Kidney tubule cell (primary cell): ENCODE data around the gene ITPR3.
"Not testable (repeated sequence)": the region's sequence is repeated elsewhere in the genome, so short reads cannot be mapped to it uniquely, and the experiment has no call there.

ENCODE experiments used
- DNase-seq: peaks from one replicate; pipeline ENCODE4 v3.0.0-alpha.2; 2018; ENCODE audit warnings: low spot score

The ITPR3 gene

DNA sequence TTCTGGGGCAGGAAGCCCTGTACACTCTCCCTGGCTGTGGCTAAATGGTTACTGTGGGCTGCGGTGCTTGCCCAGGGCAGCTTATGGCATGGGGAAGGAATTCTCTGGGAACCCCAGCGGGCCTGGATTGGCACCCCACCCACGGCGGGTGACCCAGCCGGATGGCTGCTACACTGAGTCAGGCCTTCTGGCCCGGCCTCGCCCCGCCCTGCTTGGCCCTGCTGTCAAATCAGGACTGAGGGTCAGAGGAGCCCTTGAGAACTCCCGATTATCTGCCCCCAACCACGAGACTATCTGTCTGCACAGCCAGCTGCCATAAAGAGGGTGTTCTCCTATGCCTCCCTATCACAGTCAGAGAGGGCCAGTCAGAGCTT, 7.3 kb upstream of the ITPR3 start:
- DNase-seq = peak; percentile 78

DNA sequence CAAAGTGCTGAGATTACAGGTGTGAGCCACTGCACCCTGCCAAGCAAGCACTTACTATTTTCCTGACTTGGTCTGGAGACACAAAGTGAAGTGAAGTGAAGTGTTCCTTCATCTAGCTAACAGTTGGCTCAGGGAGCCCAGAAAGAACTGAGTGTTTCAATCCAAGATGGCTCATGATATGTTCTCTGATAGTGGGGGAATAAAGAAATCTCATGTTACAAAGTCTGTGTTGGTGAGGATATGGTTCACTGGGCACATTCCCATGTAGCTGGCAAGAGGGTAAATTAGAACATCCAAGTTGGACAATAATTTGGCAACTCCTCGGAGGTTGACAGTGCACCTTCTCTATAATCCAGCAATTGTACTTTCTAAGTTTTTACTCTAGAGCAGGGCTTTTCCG, 5.0 kb upstream of the ITPR3 start:
- DNase-seq = no peak

DNA sequence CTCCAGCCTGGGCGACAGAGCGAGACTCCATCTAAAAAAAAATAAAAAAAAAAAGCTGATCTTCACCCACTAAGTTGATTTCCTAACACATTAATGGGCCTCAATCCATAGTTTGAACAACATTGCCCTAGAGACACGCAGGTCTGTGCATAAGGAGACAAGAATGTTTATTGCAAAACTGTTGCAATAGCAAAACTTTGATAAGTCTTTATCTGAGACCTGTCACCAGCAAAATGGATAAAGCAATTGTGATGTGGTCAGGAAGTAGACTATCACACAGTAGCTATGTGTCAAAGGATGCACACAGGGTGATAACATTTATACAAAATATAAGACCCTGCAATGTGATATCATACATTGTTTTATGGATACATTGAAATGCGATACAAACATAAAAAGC, 4.2 kb upstream of the ITPR3 start:
- DNase-seq = no peak

DNA sequence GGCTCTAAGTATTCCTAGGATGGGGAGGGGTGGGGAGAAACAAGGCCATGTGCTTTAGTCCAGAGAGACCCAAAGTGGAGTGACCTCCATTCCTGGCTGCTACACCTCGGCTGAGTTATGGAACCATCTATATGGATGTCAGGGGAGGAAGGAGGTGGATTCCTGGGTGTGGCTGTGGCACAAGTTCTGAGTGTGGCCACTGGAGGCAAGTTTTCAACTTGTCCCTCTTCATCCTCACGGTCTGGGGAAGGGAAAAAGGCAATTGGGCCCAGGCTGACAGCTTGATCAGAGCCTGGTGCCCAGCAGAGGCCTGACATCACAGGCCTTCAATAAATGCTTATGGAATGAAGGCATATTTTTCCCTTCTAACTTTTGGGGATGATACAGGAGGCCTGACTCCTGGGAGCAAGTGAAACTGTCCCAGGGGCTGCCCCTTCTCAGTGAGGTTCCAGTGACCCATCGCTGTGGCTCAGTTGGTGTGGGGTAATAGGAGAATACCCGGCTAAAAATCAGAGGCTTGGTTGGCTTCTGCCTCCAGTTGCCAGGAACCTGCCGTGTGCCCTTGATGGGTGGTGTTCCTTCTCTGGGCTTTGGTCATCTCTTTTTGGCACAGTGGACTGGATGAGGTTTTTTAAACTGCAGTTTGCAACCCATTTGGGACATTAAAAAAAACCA, 1.8 kb upstream of the ITPR3 start:
- DNase-seq = no peak

DNA sequence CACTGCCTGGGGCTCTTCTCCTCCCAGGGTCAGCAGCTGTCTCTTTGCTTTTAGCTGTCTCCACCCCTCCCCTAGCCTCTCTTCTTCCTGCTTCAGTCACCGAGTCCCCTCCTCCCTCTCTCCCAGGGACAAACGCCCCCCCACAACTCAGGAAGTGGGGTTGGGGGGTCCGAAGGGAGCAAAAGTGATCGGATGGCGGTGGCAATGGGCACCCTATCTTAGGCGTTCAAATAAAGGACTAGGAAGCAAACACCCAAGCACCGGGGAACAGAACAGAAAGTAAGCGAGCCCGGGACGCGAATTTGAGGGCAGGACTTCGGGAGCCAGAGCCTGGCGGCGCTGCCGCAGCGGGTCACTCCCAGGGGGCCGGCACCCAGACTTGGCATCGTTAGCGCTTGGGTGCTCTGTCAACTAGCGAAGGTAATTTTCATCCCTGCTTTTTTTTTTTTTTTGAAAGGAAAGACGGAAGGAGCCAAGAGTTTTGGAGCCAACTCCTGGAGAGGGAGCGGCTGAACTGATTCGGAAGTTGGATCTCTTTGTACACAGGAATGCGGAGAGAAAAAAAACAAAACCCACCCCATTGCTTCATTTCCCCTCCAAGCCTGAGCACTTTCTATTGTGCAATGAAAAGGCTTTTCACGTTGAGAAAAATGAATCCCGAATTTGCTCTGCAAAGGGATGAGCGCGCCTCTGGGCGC, 815 bp upstream of the ITPR3 start:
- DNase-seq = peak; percentile 65

DNA sequence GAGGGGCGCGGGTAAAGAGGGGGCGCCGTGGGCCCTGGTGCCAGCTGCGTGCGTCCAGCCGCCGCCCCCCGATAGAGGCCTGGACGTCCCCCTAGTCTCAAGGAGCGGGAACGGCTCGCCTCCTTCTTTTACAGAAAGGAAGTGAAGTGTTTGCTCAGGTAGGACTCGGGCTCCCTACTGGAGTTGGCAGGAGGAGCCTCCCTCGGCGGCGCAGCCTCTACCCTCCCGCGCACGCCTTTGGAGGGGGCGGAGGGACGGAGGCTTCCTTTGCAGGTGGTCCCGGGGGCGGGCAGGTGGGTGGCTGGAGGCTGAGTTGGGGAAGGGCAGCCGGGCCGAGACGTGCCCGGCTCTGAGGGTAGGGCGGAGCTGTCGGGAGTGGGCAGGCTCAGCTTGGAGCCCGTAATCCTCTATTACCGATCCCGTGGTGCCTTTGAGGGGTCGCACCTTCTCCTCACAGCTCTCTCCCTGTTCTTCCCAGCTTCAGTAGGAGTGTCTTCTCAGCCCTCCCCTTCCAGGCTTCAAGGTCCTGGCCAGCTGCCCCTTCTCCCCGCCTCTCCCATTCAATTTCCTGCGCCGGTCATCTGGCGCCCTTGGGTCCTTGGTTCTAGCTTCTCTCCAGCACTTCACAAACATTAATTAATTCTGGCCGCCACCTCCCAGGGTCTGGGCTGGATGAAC, 728 bp downstream of the ITPR3 start:
- peak; percentile 62 for DNase-seq

DNA sequence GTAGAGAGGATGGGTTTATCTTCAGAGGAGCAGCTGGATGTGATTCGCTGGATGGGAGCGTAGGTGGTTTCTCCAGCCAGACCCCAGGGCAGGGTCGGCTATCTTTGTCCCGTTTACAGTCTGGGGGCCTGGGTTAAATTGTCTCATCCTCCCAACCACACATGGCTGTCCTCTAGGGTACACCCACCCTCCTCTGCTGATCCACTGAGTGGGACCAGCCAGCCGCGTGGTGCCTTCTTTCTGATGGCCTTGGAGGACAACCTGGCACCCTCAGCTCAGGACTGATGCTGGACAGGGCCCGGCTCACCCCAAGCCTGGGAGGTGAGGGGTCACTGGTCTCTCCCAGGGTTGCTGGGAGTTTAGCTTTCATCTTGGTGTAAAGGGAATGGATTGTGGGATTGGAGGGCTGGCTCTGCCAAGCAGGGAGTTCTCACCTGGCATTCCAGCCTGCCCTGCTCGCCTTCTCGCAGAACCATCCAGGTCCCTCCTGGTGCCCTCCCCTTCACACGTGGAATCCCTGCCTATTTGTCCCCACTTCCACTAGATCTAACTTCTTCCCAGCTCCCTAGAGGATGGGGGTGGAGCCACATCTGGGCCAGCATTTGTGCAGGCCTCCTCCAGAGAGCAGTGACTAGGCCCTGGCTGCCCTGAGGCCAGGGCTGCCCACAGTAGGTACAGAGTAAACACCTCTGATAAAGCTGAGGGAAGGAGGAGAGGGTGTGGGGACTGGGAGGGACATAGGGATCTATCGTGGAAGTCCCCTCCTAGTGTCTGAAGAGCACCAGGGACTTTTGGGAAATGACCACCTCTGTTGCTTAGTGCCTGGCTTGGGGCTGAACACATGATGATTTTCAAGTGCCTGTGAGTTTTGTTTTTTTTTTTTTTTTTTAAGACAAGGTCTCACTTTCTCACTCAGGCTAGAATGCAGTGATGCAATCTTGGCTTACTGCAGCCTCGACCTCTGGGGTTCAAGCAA, 1.6 kb downstream of the ITPR3 start:
- DNase-seq = peak; percentile 56

DNA sequence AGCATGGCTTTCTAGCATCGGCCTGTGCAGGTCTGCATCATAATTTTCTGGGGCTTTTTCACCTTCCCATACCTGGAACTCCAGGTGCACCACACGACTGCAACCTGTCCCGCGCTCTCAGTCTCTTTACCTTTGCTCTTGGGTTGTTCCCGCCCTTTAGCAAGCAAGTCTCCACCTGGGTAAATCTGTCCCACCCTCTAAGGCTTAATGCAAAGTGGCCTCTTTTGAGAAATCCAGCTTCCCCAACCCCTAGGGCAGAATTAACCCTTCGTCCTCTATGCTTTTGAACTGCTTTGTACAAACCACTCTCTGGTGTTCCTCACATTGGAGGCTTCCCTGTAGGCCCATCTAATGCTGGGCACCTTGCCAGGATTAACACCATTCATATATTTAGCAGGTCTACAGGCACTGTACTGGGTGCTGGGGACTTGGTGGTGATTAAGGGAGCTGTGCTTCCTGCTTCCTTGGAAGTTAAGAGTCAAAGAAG, 2.8 kb downstream of the ITPR3 start:
- DNase-seq = peak; percentile 70

DNA sequence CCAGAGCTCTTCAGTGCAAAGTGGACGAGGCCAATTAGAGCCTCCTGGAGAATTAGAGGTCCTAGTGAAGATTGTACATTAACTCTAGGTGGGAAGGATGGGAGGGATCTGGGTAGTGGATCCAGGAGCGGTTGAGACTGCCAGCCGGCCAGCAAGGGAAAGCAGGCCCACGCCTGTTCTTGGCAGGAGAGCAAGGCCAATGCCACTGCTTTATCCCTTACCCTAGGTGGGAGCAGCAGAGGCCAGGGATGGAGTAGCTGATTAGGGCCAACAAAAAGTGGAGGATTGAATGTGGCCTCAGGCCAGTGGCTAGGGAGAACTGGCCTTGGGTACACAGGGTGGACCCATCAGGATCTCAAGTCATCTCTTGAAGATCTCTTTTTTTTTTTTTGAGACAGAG, 3.7 kb downstream of the ITPR3 start:
- no peak for DNase-seq

DNA sequence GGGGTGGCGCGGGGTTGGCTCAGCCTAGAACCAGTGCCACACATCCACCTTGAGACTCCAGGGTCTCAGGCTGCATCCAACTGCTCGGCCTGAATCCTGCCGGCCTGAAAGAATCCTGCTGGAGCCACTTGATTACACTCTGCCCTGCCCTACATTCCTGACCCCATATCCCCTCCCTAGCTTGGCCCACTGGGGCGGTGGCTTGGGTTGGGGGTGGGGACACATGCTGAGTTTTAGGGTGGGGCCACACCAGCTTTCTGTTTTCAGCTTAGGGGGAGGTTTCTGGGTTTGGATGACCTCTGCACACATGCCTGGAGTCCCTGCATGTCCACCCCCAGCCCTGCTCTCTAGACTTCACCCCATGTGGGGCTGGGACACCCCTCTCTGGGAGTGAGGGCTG, 6.8 kb downstream of the ITPR3 start:
- DNase-seq = no peak

DNA sequence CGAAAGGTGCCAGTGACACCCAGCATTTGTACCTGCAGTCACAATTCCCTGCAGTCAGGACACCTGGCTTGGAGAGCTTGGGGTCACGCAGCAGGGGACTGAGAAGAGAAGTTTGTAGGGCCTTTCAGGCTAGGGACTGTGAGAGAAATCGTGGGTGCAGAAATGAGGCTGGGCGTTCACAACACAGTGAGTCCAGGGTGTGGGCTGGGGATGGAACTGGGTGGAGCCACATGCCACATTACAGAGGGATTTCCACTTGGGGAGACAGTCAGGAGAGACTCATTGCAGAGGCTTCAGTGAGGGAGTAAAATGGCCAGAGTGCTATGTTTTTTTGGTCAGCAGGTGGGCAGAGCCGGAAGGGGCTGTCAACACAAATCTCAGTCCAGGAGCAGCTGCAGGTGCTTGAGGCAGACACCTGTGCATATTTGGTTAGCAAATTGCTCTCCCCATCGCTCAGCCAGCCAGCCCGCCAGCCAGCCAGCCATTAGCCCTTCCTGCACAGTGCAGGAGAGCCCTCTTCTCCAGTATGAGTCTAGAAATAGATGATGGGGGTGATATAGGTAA, 7.4 kb downstream of the ITPR3 start:
- no peak for DNase-seq

DNA sequence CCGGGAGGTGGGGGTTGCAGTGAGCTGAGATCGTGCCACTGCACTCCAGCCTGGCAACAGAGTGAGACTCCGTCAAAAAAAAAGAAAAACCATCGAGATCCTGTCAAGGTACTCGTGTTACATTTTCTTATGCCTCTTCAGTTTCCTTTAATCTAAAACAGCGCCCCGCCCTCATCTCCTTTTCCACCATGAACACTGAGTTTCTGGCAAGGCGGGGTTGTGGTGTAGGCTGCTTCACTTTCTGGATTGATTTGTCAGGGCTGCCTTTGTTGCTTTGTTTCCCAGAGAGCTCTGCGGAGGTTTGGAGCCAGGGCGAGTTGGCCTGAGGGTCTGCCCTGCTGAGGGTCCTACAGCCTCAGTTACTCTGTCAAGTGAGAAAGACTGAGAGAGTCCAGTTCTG, 8.9 kb downstream of the ITPR3 start:
- no peak for DNase-seq

DNA sequence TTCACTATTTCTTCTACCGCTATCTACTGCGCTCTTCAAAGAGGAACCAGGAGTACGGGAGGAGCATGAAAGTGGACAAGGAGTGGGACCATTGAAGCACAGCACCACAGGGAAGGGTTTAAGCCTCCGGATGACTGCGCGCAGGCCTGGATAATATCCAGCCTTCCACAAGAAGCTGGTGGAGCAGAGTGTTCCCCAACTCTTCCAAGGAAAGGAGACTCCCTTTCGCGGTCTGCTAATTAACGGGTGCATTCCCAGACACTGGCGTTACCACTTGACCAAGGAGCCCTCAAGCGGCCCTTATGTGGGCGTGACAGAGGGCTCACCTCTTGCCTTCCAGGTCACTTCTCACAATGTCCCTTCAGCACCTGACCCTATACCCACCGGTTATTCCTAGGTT, 10.4 kb downstream of the ITPR3 start:
- not testable (repeated sequence) for DNase-seq

DNA sequence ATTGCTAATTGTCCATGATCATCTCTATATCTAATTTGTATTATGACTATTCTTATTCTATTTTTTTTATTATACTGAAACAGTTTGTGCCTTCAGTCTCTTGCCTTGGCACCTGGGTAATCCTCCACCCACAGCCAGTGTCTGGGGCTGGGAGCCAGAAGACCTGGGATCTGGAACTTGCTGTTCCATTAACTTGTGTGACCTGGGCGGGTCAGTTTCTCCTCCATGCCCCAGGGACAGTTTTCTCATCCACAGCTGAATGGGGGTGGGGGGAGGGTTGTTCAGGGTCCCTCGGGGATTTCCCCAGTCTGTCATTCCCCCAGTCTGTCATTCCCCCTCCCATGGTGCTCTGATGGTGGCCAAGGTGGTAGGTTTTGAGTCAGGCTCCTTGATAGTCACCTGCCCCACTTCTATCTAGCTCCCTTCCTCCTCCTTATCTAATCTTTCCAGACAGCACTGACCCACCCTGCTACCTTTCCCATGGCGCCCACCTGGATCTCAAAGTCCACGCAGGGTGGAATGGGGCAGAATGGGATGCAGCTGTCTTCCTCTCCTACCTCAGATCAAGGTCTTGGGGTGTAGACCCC, 10.9 kb downstream of the ITPR3 start:
- DNase-seq = no peak

DNA sequence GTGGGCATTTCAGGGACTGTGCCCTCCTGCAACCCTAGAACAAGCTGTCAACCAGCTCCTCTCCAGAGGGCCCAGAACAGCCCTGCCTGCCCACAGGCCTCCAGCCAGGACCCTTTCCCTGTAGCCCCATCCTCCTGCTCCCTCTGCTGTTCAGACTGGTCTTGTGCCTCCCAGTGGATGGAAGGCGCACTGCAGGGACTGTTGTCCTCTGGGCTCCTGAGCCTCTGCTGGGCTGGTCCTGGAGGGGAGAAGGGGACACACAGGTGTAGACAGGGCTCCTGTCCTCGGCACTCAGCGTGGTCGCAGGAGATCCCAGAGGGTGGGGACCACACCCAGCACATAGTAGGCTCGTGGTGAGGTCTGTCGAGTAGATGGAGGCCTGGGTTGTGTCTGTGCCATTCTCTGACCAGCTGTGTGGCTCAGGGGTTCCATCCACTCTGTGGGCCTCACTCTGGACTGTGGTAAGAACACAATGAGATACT, 11.5 kb downstream of the ITPR3 start:
- DNase-seq = peak; percentile 57

DNA sequence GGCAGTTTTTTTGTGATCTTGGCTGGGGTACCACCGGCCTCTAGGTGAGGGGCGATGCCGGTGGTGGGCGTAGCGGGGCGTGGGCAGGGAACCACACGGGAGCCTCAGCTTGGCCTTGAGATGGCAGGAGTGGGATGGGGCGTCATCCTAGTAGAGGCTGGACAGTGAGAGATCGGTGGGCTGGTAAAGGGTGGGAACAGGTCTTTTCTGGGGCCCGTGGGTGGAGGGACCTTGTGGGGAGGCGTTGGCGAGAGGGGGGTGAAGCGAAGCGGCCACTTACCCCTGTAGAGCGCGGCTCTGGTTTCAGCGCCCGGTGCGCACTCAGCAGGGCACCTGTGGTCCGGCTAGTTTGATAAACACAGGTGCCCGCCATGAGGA, 12.0 kb downstream of the ITPR3 start:
- DNase-seq = no peak

DNA sequence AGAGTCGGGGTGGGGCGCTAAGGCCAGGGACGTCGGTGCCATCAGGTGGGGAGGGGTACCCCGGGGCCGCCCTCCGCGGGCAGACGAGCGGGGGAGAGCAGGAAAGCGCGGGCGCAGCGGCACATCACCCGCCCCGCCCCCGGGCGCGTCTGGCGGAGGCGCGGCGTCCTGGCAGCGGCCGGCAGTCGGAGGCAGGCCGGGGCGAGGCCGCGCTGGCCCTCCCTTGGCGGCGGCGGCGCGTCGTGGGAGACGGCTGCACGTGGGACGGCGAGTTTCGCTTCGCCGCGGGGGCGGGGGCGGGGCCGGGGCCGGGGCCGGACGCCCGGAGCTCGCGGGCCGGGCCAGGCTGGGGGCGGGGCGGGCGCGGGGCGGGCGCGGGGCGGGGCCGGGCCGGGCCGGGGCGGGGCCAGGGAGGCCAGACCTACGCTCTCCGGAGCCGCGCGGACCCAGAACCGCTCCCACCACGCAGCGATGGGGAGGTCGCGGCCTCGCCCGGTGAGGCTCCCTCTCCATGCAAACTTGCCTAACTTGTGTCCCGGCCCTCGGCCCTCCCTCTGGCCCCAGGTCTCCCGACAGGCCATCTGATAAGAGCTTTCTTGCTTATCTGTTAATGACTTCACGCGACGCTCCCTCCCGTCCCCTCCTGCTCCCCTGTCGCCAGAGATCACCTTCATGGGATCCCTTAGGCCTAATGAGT, 12.5 kb downstream of the ITPR3 start:
- DNase-seq = peak; percentile 73

DNA sequence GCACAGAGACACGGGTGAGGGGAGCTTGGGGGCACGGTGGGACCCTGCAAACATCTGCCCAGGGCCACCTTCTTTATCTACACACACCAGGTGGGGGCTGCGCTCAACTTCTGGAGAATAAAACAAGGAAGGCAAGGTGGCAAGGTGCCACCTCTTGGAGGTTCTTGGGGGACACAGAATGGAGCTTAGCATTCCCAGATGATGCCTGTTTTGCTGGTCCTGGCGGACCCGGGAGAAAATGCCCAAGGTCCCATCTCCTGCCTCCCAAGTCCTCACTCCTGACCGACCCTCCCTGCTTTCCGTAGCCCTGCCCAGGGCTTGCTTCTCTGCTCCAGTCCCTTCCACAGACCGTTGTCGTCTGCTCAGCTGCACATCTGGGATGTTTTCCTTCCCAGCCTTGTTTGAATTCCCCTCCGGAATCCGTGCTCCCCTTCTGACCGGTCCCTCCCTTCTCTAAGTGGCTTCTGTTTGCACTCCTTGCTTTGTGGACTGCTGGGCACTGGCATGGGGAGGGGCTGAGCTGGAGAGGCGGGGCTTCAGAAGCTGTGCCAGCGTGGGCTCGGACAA, 13.1 kb downstream of the ITPR3 start:
- peak; percentile 33 for DNase-seq

DNA sequence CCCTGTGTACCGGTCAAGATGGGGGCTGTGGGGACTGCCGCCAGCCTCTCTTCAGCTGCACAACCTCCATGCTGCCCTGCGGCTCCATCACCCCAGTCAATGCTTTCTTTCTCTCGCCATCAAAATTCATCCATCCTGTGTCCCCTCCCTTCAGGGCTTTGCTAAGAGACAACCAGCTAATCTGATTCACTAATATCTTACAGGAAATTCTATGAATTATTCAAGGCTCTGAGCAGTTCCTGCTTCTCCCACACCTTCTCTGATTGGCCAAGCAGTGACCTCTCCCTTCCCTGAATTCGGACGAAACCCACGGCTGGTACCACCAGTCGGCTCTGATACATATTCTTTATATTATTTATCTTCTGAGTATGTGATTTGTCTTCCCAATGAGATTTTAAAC, 13.8 kb downstream of the ITPR3 start:
- DNase-seq = no peak

DNA sequence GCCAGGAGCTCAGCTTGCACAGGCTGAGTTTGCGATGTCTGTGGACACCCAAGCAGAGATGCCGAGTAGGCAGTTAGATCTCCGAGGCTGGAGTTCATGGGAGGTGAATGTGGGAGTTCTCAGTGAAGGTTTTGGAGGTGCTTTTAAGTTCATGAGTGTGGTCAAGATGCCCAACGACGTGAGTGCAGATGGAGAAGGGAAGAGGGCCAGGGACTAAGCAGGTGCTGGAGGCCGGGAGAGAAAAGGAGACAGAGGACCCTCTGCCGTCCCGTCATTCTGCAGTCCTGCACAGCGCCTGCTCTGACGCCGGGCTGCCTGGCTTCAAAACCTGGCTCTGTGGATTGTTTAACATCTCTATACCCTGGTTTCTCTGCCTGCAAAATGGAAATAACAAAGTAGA, 15.5 kb downstream of the ITPR3 start:
- no peak for DNase-seq
